T-helper 1 cell (primary cell): ENCODE results near the gene RELCH.
"Not testable (repeated sequence)": the region's sequence is repeated elsewhere in the genome, so short reads cannot be mapped to it uniquely, and the experiment has no call there.

Source experiments
- DNase-seq, 5 donors: peaks; one replicate each; pipeline ENCODE4 v3.0.0-alpha.2; 2012 to 2020
- total RNA-seq, 4 donors: gene quantifications; one replicate each; lab custom pipeline; 2026; lab: John Stamatoyannopoulos, UW

The RELCH gene
- total RNA-seq, result 82.4 to 143 (median 124) reads per million in 4 donors

- DNase-seq, result peak; percentile 90 to 98 (median 96)
Measured at GRCh38 chr18:62186774-62187542, at the start of gene RELCH, which contains the start of gene PIGN. Gene RELCH (plus strand): TSS chr18:62187255. CDS start chr18:62187506, 251 bp downstream. Gene PIGN (minus strand): TSS chr18:62187056. CDS start chr18:62161353, 25,703 bp downstream.

- no peak for DNase-seq
Measured at GRCh38 chr18:62138461-62139235, 48.4 kb upstream of the RELCH start.

GRCh38 chr18:62140259-62140658 lies 46.8 kb upstream of the RELCH start:
- no peak for DNase-seq

- no peak for DNase-seq
Measured at GRCh38 chr18:62144338-62144737, 42.7 kb upstream of the RELCH start.

- DNase-seq, result no peak
Measured at GRCh38 chr18:62151068-62151771, 35.8 kb upstream of the RELCH start.

- no peak for DNase-seq
Measured at GRCh38 chr18:62152844-62153243, 34.2 kb upstream of the RELCH start.

GRCh38 chr18:62157843-62158242 lies 29.2 kb upstream of the RELCH start:
- DNase-seq, result no peak

- no peak for DNase-seq
Measured at GRCh38 chr18:62164310-62164709, 22.7 kb upstream of the RELCH start.

- DNase-seq, result no peak
Measured at GRCh38 chr18:62164855-62165487, 22.1 kb upstream of the RELCH start.

GRCh38 chr18:62165583-62165982 lies 21.5 kb upstream of the RELCH start:
- DNase-seq, result no peak

GRCh38 chr18:62166524-62166923 lies 20.5 kb upstream of the RELCH start:
- not testable (repeated sequence) for DNase-seq

- no peak for DNase-seq
Measured at GRCh38 chr18:62170857-62171256, 16.2 kb upstream of the RELCH start.

GRCh38 chr18:62172298-62172697 lies 14.8 kb upstream of the RELCH start:
- DNase-seq, result no peak

- DNase-seq, result no peak
Measured at GRCh38 chr18:62175521-62175920, 11.5 kb upstream of the RELCH start.

GRCh38 chr18:62177271-62177670 lies 9.8 kb upstream of the RELCH start:
- DNase-seq, result no peak

GRCh38 chr18:62179213-62179612 lies 7.8 kb upstream of the RELCH start:
- no peak for DNase-seq

- no peak for DNase-seq
Measured at GRCh38 chr18:62182220-62182619, 4.8 kb upstream of the RELCH start.

- peak in 4 of 5 donors; percentile 4 to 64 (median 34) for DNase-seq
Measured at GRCh38 chr18:62183578-62184195, 3.4 kb upstream of the RELCH start.

GRCh38 chr18:62186499-62186773 lies 619 bp upstream of the RELCH start:
- DNase-seq, result no peak

GRCh38 chr18:62187543-62188510 lies 772 bp downstream of the RELCH start:
- DNase-seq, result peak in 3 of 5 donors; percentile 6 to 24 (median 11)

GRCh38 chr18:62189208-62189607 lies 2.2 kb downstream of the RELCH start:
- DNase-seq, result no peak
